Measurements from ENCODE around the gene DCLRE1C. TPM values are rescaled to one million over a fixed set of nuclear protein-coding genes. Genes with fewer than 3 reads are reported as not detected.
"Not testable (repeated sequence)": the region's sequence is repeated elsewhere in the genome, so short reads cannot be mapped to it uniquely, and the experiment has no call there.

Gene DCLRE1C
- total RNA-seq (2022) (21.2 and 26.3 TPM in 2 replicates), Bru-seq, nascent RNA (percentile 90 among the genes with signal in this experiment), BruChase-seq, experiment 1, labeled RNA remaining after a 6-hour chase (percentile 68 among the genes with signal in this experiment), BruChase-seq, experiment 2, labeled RNA remaining after a 2-hour chase (percentile 74 among the genes with signal in this experiment)
- long read RNA-seq, transcript DCLRE1C-209 (14 exons, 2,354 nt), result major isoform, 8 of 117 reads
- long read RNA-seq, partial matches to known transcripts, result 1 of 117 reads
- long read RNA-seq, other reads (novel, unspliced or antisense), result 103 of 117 reads

DNA sequence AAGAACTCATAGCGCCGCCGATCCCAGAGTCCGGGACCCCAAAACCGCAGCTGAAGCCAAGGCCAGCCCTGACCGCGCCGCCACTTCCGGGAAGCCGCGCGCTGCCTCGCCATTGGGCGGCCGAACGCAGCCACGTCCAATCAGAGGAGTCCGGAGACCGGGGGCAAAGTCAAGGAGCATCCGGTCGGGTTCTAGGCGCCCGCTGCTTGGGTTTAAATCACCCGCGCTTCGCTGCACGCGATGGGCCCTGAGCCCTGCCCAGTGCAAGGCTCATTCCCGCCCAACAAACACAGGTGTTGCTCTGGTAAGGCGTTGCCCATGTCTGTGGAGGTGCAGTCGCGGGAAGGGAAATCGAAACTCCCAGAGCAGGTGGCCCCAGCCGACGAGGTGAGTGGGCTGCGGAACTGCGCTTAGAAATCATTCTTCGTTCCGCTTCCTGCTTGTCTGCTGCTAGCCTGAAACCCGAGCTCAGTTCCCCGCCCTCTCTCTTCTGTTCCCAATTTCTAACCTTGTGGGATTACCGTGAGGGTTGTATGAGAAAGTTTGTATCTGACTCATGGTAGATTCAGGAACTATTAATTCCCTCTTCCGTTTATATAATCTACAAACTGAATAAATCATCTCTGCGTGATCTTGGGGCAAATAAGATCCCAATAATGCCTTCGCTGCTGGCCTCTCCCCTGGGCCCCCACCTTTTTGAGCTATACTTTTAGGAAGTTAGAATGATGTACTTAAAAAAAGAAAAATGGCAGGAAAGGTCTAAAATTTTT is at the start of gene DCLRE1C:
TSS of gene DCLRE1C (minus strand) at position 96 of the 770 bp plus-strand sequence. CDS start at position 10, 86 bp downstream.
- TF ChIP-seq, protein P1, sequence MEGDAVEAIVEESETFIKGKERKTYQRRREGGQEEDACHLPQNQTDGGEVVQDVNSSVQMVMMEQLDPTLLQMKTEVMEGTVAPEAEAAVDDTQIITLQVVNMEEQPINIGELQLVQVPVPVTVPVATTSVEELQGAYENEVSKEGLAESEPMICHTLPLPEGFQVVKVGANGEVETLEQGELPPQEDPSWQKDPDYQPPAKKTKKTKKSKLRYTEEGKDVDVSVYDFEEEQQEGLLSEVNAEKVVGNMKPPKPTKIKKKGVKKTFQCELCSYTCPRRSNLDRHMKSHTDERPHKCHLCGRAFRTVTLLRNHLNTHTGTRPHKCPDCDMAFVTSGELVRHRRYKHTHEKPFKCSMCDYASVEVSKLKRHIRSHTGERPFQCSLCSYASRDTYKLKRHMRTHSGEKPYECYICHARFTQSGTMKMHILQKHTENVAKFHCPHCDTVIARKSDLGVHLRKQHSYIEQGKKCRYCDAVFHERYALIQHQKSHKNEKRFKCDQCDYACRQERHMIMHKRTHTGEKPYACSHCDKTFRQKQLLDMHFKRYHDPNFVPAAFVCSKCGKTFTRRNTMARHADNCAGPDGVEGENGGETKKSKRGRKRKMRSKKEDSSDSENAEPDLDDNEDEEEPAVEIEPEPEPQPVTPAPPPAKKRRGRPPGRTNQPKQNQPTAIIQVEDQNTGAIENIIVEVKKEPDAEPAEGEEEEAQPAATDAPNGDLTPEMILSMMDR (IDR thresholded peaks at IDR 0.05; ENCODE audit: unreplicated experiment), result no peak
- CTCF ChIA-PET, result interaction anchor here (0.6 to 1.6 kb wide), 3 partner anchors 8 to 214 kb away, joined by 3 read pairs; partner anchors contain the start of gene NMT2
- Mint-ChIP-seq H3K36me3 (ENCODE audit: insufficient read depth, unreplicated experiment) (peaks cover 37% of the 10 kb centered on the region), H3K4me1 (ENCODE audit: low read depth, unreplicated experiment) (peaks cover 12% of the 10 kb centered on the region), H3K27me3 (ENCODE audit: unreplicated experiment) (no peaks in the 10 kb centered on the region), H3K4me3 (ENCODE audit: low read depth, unreplicated experiment) (peak within 1 kb of the TSS; percentile 91), H3K9me3 (ENCODE audit: low read depth, unreplicated experiment) (no peaks in the 10 kb centered on the region), H3K27ac (ENCODE audit: unreplicated experiment) (peak within 1 kb of the TSS; percentile 94)
- intact Hi-C loops (cut with micrococcal nuclease; ENCODE audit: unreplicated experiment), result loop anchor here (5.0 kb wide), 1 partner anchor 153 kb away; no protein-coding TSS in a partner anchor
- DNase-seq, result peak; percentile 94
- TSS peak; percentile 97 for BruUV-seq (replicated peaks)

DNA sequence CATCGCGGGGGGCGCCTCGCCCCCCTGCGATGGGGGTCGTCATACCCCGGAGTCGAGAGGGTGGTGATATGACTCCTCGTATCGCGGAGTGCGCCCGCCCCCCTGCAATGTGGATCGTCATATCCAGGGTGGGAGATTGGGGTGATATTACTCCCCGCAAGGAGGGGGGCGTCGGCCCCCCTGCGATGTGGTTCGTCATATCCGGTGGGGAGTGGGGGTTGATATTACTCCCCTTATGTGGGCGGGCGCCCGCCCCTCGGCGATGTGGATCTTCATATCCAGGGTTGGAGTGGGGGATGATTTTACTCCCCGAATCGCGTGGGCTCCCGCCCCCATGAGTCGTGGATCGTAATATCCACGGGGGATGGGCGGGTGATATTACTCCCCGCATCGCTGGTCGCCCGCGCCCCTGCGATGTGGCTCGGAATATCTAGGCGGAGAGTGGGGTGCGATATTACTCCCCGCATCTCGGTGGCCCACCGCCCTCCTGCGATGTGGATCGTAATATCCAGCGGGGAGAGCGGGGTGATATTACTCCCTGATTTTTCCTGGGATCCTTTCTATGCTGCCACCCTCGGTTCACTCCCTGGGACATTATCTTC is 42.2 kb upstream of the DCLRE1C start:
- Mint-ChIP-seq H3K27me3 (ENCODE audit: unreplicated experiment) (peaks cover 14% of the 10 kb centered on the region), H3K9me3 (ENCODE audit: low read depth, unreplicated experiment) (no peaks in the 10 kb centered on the region), H3K27ac (ENCODE audit: unreplicated experiment) (no peak overlapping the region), H3K4me1 (ENCODE audit: low read depth, unreplicated experiment) (peaks cover 6% of the 10 kb centered on the region), H3K4me3 (ENCODE audit: low read depth, unreplicated experiment) (no peak overlapping the region), H3K36me3 (ENCODE audit: insufficient read depth, unreplicated experiment) (peaks cover 5% of the 10 kb centered on the region)
- intact Hi-C loops (cut with micrococcal nuclease; ENCODE audit: unreplicated experiment), result no loop called here
- no TSS peak for BruUV-seq (replicated peaks)
- CTCF ChIA-PET, result no interaction called here
- DNase-seq, result no peak
- TF ChIP-seq, protein P1 (IDR thresholded peaks at IDR 0.05; ENCODE audit: unreplicated experiment), result no peak

DNA sequence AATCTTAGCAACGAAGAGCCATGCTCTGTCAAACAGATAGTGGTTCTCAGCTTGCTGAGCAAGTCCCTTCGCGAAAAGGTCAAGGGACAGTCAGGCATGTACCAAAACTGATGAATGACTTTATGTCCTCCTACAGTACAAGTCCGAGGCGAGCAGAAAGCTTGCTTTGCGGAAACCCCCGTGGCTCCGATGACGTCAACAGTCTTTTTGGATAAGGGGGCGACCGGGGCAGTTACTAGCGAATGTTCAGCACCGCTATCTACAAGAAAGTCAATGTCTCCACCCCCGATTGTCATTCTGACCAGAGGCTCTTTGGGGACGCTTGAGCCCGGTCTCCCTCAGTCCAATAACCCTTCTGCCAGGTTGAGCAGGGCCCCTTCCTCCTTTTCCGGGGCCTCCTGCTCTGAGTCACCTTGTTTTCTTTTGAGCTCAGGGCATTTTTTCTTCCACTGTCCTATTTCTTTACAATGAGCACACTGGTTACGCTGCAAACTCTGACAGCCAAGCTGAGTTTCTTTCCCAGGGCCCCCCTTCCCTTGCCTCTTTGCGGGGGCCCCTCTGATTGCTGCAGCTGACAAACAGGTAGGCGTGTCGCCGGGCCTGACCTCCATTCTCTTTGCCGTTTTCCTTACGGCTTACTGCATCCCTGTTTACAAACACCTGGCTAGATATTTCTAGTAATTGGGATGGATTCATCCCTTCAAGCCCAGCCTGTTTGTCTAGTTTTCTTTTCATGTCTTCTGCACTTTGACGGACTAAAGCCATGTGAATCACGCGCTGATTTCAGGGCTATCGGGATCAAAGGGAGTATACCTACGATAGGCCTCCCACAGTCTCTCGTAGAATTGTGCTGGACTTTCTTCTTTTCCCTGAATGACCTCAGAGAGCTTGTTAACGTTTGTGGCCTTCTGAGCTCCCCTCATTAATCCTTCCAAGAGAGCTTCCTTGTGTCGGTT is 39.9 kb upstream of the DCLRE1C start:
- DNase-seq; H3K27me3 Mint-ChIP-seq (ENCODE audit: unreplicated experiment); H3K27ac Mint-ChIP-seq (ENCODE audit: unreplicated experiment); H3K4me1 Mint-ChIP-seq (ENCODE audit: low read depth, unreplicated experiment); H3K9me3 Mint-ChIP-seq (ENCODE audit: low read depth, unreplicated experiment); H3K4me3 Mint-ChIP-seq (ENCODE audit: low read depth, unreplicated experiment); BruUV-seq (replicated peaks); intact Hi-C loops (cut with micrococcal nuclease; ENCODE audit: unreplicated experiment); H3K36me3 Mint-ChIP-seq (ENCODE audit: insufficient read depth, unreplicated experiment): not testable (repeated sequence)
- CTCF ChIA-PET, result interaction anchor here (0.6 kb wide), 1 partner anchor 30 kb away, joined by 4 read pairs; no protein-coding TSS in a partner anchor

DNA sequence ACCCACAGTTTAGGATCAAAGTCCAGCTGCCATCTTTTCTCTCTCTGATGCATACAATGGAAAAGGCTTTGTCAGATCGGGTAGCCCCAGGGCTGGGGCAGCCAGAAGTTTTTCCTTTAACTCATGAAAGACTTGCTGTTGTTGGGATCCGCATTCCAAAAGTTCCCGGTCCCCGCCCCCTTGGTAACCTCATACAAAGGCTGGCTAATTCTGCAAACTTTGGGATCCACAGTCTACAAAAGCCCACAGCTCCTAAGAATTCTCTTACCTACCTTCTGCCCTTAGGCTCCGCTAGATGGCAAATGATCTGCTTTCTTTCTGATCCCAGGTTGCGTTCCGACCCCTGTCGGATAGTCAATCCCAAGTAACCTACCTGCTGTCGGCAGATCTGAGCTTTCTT is 38.4 kb upstream of the DCLRE1C start:
- CTCF ChIA-PET; intact Hi-C loops (cut with micrococcal nuclease; ENCODE audit: unreplicated experiment); H3K27me3 Mint-ChIP-seq (ENCODE audit: unreplicated experiment); BruUV-seq (replicated peaks); H3K27ac Mint-ChIP-seq (ENCODE audit: unreplicated experiment); H3K4me1 Mint-ChIP-seq (ENCODE audit: low read depth, unreplicated experiment); DNase-seq; H3K36me3 Mint-ChIP-seq (ENCODE audit: insufficient read depth, unreplicated experiment); H3K4me3 Mint-ChIP-seq (ENCODE audit: low read depth, unreplicated experiment); H3K9me3 Mint-ChIP-seq (ENCODE audit: low read depth, unreplicated experiment): not testable (repeated sequence)

Data from Calu3 (cell line).